DOHH2 (cell line): ENCODE data around the gene ADCY7.
A peak's percentile ranks its signal among the peaks of the same experiment; 100 is the strongest.

Experiments
- H3F3A ChIP-seq: fragments of 200-600 bp; sonication (generic), shearing (Covaris generic); 2 replicates; pipeline ENCODE4 v1.6.0; 2016; ENCODE audit warnings: antibody characterized with exemption, mild to moderate bottlenecking; ENCODE audit not compliant: control insufficient read depth, insufficient read depth
- H3K27ac ChIP-seq: fragments of 200-600 bp; sonication (generic); 2 replicates; pipeline ENCODE4 v1.5.1; 2014; ENCODE audit warnings: low read depth, mild to moderate bottlenecking, low read length, moderate library complexity
- H3K27me3 ChIP-seq: fragments of 200-600 bp; sonication (generic); 2 replicates; pipeline ENCODE4 v1.6.1; 2014; ENCODE audit warnings: mild to moderate bottlenecking, low read length, mixed read lengths; ENCODE audit not compliant: control insufficient read depth
- H3K36me3 ChIP-seq: fragments of 200-600 bp; sonication (generic); 2 replicates; pipeline ENCODE4 v1.6.1; 2014; ENCODE audit warnings: mild to moderate bottlenecking, low read length, moderate library complexity, mixed read lengths; ENCODE audit not compliant: control insufficient read depth
- H3K4me1 ChIP-seq: fragments of 200-600 bp; sonication (generic); 2 replicates; pipeline ENCODE4 v1.6.1; 2014; ENCODE audit warnings: mild to moderate bottlenecking, low read length, mixed read lengths; ENCODE audit not compliant: control insufficient read depth
- H3K4me2 ChIP-seq: fragments of 200-600 bp; sonication (generic); 2 replicates; pipeline ENCODE4 v1.6.0; 2014; ENCODE audit warnings: mild to moderate bottlenecking, low read length, moderate library complexity
- H3K4me3 ChIP-seq: fragments of 200-600 bp; sonication (generic); 2 replicates; pipeline ENCODE4 v1.5.1; 2014; ENCODE audit warnings: mild to moderate bottlenecking, low read length, mixed read lengths
- H3K79me2 ChIP-seq: fragments of 200-600 bp; sonication (generic); 2 replicates; pipeline ENCODE4 v1.6.1; 2014; ENCODE audit warnings: mild to moderate bottlenecking, low read length, mixed read lengths; ENCODE audit not compliant: control insufficient read depth
- H3K9me2 ChIP-seq: fragments of 200-600 bp; sonication (generic); replicated peaks from 2 replicates; pipeline ENCODE4 v1.6.1; 2014; ENCODE audit warnings: mild to moderate bottlenecking, low read length, mixed read lengths; ENCODE audit not compliant: control insufficient read depth
- H3K9me3 ChIP-seq: fragments of 200-600 bp; sonication (generic); 2 replicates; pipeline ENCODE4 v1.6.1; 2014; ENCODE audit warnings: antibody characterized with exemption, low read length, mixed read lengths; ENCODE audit not compliant: control insufficient read depth, insufficient read depth
- H4K20me1 ChIP-seq: fragments of 200-600 bp; sonication (generic); 2 replicates; pipeline ENCODE4 v1.6.0; 2014; ENCODE audit warnings: low read depth, mild to moderate bottlenecking, antibody characterized with exemption, low read length, moderate library complexity; ENCODE audit not compliant: control insufficient read depth, insufficient read depth
- CTCF ChIP-seq: fragments of 200-600 bp; sonication (generic); IDR thresholded peaks from one replicate; pipeline ENCODE4 v1.5.1; 2014; ENCODE audit warnings: antibody characterized with exemption, mild to moderate bottlenecking, low read depth, low read length; ENCODE audit not compliant: poor library complexity, severe bottlenecking
- EZH2phosphoT487 ChIP-seq: fragments of 200-600 bp; sonication (generic); IDR thresholded peaks from 2 replicates; pipeline ENCODE4 v1.6.1; 2017; ENCODE audit warnings: borderline replicate concordance, mild to moderate bottlenecking, antibody characterized with exemption, low read length, moderate library complexity, mixed read lengths

ADCY7 gene

GRCh38 chr16:50271148-50272041 lies 5.0 kb downstream of the ADCY7 start:
- H3K4me3 ChIP-seq, result no peak overlapping the region
- H3F3A ChIP-seq, result peaks cover 6% of the 10 kb centered on the region; the same call in 1 of the 2 replicates
- H3K27ac ChIP-seq, result no peak overlapping the region
- H3K36me3 ChIP-seq, result no peaks in the 10 kb centered on the region
- H3K27me3 ChIP-seq, result no peaks in the 10 kb centered on the region
- no peaks in the 10 kb centered on the region for H4K20me1 ChIP-seq
- no peaks in the 10 kb centered on the region for H3K9me3 ChIP-seq
- peaks cover 53% of the 10 kb centered on the region for H3K4me1 ChIP-seq
- no peak for TF ChIP-seq CTCF
- TF ChIP-seq EZH2phosphoT487, result no peak
- peaks cover 16% of the 10 kb centered on the region for H3K79me2 ChIP-seq
- H3K4me2 ChIP-seq, result no peak overlapping the region
- no peaks in the 10 kb centered on the region for H3K9me2 ChIP-seq

GRCh38 chr16:50272111-50272571 lies 5.8 kb downstream of the ADCY7 start:
- H3K4me1 ChIP-seq, result peaks cover 53% of the 10 kb centered on the region
- no peak overlapping the region for H3K4me3 ChIP-seq
- H4K20me1 ChIP-seq, result no peaks in the 10 kb centered on the region
- H3K36me3 ChIP-seq, result no peaks in the 10 kb centered on the region
- H3K9me3 ChIP-seq, result no peaks in the 10 kb centered on the region
- no peaks in the 10 kb centered on the region for H3K9me2 ChIP-seq
- H3K27me3 ChIP-seq, result no peaks in the 10 kb centered on the region
- peaks cover 23% of the 10 kb centered on the region for H3K79me2 ChIP-seq
- no peak for TF ChIP-seq EZH2phosphoT487
- no peak for TF ChIP-seq CTCF
- H3K4me2 ChIP-seq, result no peak overlapping the region
- H3K27ac ChIP-seq, result no peak overlapping the region
- H3F3A ChIP-seq, result peaks cover 9% of the 10 kb centered on the region; the same call in 1 of the 2 replicates

GRCh38 chr16:50272687-50273381 lies 6.5 kb downstream of the ADCY7 start:
- Histone ChIP-seq H3K79me2 (peaks cover 27% of the 10 kb centered on the region), H3K27me3 (no peaks in the 10 kb centered on the region)

More at GRCh38 chr16:50272687-50273381, 6.5 kb downstream of the ADCY7 start:
- Histone ChIP-seq H3K9me2 (no peaks in the 10 kb centered on the region), H3K4me3 (no peak overlapping the region), H3K4me2 (peak overlapping the region; percentile 83; the same call in 1 of the 2 replicates), H3K4me1 (peaks cover 50% of the 10 kb centered on the region), H3F3A (peaks cover 9% of the 10 kb centered on the region; the same call in 1 of the 2 replicates), H3K36me3 (no peaks in the 10 kb centered on the region), H4K20me1 (no peaks in the 10 kb centered on the region), H3K9me3 (no peaks in the 10 kb centered on the region), H3K27ac (no peak overlapping the region)
- TF ChIP-seq CTCF, result no peak
- TF ChIP-seq EZH2phosphoT487, result no peak
